HG03442 (cell line): ENCODE results near the gene ABLIM3.

Source experiments
- ATAC-seq: cut with Tn5 transposase; IDR thresholded peaks from one replicate; pipeline ENCODE4 v1.9.1; 2021; ENCODE audit warnings: mild to moderate bottlenecking, moderate library complexity; ENCODE audit not compliant: unreplicated experiment

Gene ABLIM3

DNA sequence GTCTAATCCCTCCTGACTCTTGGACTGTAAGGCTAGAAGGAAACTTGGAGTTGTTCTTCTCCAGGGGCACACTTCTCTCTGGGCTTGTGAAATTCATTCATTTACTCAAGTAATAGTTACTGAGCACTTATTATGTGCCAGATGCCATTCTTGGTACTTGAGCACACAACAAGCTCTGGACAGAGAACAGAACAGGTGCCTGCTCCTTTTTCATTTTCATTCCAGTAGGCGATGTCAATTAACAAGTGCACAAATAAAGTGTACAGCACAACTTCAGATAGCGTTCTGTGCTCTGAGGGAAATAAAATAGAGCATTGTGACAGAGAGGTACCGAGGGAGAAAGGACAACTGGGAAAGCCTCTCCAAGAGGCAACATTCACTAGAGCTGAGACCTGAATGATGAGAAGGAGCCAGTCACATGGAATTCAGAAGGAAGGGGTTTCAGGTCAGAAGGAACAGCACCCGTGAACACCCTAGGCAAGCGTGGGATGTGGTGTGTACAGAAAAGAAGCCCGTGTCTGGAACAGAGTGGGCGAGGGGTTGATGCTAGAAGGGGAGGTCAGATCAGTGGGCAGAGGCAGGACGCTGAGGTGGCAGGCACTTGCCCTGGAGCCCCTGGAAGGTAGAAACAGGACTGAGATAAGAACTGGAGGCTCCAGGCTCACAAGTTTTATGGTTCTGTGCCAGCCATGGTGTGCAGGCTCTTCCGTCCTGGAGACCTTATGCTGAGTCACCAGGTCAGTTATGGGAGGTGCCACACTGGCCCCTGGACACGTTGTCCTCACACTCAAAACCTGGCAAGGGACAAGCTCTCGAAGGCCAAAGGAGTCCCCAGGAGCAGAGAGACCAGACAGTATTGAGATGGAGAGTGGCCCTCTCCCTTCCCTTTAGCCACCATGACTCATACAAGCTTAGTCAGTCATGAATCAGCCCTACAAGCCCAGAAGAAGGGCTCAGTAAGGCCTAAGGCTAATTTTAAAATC is 7.2 kb upstream of the ABLIM3 start:
- peak; percentile 60 for ATAC-seq

DNA sequence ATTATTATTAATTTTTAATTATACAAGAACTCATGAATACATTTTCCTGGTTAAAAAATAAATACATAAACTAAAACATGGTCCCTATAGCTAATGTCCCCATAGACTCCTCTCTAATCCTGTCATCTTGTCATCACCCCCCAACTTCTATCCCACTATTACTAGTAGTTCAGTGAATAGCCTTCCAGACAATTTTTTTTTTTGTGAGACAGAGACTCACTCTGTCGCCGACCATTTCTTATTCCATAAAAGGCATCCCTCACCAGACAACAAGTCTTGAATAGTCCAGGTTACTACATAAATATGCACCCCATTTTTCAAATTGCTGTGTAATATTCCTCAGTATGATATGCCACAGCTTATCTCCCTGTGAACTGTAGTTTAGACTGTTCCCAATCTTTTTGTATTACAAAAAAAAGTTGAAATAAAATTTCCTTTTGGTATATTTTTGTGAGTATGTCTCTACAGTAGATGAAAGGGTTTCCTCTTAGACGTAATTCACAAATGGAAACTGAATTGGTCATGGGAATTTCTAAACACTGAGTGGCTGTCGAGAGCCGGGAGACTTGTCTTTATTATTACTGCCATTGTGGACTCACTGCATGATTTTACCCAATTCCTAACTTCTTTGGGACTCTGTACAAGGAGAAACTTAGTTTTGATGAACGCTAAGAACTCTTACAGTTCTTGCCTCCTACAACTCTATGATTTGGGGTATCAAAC is 6.4 kb upstream of the ABLIM3 start:
- ATAC-seq = no peak

DNA sequence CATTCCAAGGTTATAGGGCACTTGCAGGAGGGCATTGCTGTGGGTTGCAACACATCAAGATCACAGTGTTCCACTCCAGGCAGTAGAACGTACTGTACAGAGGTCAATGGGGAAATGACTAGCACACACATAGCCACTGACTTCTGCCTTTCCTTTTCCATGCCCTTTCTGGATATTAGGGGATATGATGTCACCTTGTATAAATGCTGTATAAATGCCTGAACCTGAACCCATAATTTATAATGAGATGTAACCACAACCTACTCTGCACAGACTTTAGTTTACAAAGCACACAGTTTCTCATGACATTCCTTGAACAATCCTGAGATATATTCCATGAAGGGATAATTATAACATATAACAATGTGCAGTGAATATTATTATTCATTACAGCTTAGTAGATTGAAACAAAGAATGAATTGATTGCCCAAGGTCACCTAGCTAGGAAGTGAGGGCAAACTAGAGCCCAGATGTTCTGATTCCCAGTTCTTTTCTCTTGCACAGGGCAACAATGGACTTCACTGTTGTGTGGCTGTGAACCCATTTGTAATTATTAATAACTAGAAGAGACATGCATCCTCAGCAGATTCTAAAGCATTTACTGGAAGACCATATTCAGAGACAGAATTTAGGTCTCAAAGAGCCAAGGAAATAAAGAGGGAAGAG is 5.6 kb upstream of the ABLIM3 start:
- no peak for ATAC-seq

GRCh38 chr5:149138182-149138923 is 2.9 kb upstream of the ABLIM3 start:
- ATAC-seq = no peak

GRCh38 chr5:149140197-149141002 is 893 bp upstream of the ABLIM3 start:
- ATAC-seq = no peak

DNA sequence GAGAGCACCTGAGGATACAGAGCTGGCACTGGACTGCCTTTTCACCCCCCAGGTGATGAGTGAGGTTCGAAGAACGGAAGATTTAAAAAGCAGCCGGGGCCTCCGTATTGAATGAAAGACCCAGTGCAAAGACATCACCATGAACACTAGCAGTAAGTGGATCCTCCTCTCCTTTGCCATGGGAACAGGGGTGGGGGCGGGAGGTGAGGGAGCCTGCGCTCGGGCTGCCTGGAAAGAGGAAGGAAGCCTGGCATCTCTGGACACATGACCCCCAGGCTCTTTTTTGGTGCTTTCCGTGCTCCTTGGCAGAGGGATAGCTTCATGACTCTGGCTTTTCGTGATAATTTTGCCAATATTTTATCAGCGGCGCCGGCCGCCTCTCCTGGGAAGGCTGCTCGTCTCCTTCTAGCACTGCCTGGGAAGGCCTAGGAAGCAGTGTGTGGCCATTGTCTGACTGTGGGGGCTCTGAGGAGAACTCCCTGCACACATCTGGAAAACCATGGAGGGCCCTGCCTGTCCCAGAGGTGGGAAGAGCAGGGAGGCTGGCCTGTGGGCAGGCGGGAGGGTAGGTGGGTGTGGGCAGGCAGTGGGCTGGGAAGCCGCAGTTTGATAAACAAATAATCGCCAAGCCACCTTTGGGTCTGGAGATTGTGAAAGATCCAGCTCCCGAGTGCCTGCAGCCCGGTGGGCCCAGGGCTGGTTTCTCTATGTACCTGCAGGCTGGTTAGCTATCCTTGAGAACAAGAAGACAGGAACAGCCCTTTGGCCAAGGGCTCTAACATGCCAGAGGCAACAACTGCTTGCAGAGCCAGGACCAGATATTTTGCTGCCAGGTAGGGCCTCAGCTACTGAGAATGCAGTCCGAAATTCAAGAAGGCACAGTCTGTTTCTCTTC is 911 bp downstream of the ABLIM3 start:
- no peak for ATAC-seq

DNA sequence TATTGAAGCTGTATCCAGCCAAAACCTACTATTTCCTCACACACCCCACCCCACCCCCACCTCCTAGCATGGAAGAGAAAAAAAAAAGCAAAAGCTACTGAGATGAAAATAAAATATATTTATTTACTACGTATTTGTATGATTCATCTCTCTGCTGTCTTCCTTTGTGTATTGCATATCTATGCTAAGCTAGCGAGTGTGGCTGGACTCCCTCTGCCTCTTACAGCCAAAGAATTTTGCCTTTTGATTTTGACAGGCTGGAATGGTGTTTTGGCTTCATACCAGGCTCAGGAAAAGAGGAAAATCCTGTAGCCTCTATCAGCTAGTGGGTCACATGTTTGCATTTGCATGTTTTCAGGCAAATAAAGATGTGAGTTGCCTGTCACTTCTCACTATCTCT is 2.2 kb downstream of the ABLIM3 start:
- ATAC-seq = no peak

DNA sequence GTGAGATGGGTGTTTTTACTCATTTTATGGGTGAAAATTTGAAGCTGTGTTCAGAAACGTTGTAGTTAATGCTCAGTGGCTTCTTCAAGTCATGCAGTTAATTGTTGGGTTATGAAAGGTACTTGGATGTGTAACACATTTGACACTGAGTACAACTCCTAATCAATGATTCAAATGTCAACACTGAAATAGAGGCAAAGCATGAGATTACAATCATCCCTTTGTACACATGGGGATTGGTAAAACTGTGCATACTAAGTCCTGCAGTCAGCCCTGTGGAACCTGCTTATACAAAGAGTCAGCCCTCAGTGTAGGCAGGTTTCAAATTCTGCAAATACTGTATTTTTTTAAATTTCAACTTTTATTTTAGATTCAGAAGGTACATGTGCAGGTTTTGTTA is 3.3 kb downstream of the ABLIM3 start:
- ATAC-seq = no peak

DNA sequence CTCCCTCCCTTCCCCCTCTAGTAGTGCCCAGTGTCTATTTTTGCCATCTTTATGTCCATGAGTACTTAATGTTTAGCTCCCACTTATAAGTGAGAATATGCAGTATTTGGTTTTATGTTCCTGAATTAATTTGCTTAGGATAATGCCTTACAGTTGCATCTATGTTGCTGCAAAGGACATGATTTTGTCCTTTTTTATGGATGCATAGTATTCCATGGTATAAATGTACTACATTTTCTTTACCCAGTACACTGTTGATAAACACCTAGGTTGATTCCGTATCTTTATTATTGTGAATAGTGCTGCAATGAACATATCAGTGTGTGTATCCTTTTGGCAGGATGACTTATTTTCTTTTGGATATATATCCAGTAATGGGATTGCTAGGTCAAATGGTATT is 3.8 kb downstream of the ABLIM3 start:
- ATAC-seq = no peak

- no peak for ATAC-seq
These were observed 6.4 kb downstream of the ABLIM3 start for GRCh38 chr5:149147676-149148075.

GRCh38 chr5:149149942-149150341 is 8.6 kb downstream of the ABLIM3 start:
- no peak for ATAC-seq

GRCh38 chr5:149150457-149150856 is 9.2 kb downstream of the ABLIM3 start:
- ATAC-seq = no peak

DNA sequence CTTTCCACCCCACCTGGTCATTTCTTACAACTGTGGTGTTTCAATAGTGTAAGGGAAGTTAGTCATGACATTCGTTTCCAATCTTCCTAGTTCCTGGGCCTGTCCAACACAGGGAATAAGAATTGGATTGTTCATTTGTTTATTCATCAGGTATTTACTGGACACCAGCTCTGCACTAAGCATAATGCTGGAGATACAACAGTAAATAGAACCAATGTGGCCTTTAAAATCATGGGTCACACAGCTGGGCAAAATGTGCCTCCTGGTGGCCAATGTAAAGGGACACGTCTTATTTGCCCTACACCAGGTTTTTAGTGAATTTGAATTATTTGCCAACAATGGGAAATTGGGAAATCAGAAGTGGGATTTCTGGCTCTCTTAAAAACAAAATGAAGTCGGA is 10.4 kb downstream of the ABLIM3 start:
- ATAC-seq = no peak

GRCh38 chr5:149152317-149152746 is 11.0 kb downstream of the ABLIM3 start:
- no peak for ATAC-seq

DNA sequence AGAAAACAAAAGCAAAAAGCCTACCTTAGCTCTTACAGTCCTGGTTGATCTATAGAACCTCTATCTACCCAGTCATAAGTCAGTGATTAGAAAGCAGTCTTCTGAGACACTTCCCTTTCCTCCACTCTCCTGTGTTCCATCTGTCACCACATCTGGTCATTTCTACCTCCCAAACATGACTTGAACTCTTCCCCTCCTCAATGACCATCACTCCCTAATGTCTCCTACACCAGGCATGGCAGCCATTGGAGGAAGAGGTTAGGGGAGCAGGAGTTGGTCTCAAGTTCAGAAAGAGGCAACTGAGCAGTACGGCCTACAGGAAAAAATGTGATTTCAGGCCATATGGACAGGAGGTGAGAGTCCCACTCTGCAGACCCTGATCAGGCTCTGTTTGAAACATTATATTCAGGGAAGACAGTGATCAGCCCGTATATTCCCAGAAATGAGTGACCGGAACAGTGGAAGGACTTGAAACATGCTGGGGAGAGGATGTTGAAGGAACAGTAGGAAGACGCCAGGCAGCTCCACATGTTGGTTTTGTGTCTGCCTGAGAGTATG is 12.0 kb downstream of the ABLIM3 start:
- no peak for ATAC-seq

DNA sequence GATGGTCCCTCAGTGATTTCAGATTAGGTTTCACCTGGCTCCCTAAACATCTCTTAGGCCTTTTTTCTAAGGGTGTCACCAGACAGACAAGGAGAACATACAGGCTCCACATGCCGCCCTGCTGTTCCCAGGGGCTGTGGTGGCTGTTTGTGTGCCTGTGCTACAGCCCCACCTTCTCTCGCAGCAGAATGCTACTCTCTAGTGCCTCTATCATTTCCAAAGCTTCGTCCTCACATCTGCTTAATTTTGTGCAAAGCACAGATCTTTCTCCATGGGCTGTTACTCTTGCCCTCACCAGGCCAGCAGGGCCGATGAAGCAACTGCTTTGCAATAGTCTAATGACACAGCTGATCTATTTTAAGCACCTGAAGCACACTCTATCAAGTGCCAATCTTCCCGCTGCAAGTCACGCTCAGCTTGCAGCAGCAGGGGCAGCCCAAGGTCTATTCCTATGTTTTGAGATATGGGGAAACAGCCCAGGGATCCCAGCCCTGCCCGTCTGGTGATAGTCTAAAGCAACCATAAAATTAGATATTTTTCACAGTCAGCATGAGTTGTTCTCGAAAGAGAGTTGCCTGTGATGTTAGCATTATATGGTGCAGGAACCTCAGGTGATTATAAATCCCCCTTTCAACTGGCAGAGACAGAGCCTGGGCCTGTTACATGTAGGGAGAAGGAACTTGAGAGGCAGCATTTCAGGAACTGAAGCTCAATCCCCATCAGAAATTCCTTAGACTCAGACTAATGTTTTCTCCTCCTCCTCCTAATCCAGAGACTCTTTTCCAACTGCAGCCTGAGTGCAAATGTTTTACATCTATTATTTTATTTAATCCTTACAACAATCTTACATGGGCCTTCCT is 12.7 kb downstream of the ABLIM3 start:
- no peak for ATAC-seq

GRCh38 chr5:149154650-149155049 is 13.4 kb downstream of the ABLIM3 start:
- no peak for ATAC-seq
